Measurements from ENCODE around the gene FBXO27. TPM values are rescaled to one million over a fixed set of nuclear protein-coding genes. Genes with fewer than 3 reads are reported as not detected.
A peak's percentile ranks its signal among the peaks of the same experiment; 100 is the strongest.

FBXO27 gene
- 1 to 10 TPM; 5.1 to 7.2 TPM for total RNA-seq

GRCh38 chr19:39032063-39032918, at the start of gene FBXO27:
TSS of gene FBXO27 (minus strand) at chr19:39032549. CDS start at chr19:39032227, 322 bp downstream.
- Histone ChIP-seq H3K4me1 (peaks cover 0 to 24% of the 10 kb centered on the region in 2 donors), H3K36me3 (peaks cover 4% of the 10 kb centered on the region), H3K27ac (peak within 1 kb of the TSS; percentile 81 to 84), H3K4me3 (peak within 1 kb of the TSS; percentile 57 to 72), H3K9me3 (no peaks in the 10 kb centered on the region), H3K27me3 (no peaks in the 10 kb centered on the region)
- no peak for TF ChIP-seq CTCF (IDR thresholded peaks at IDR 0.05)
- no peak for DNase-seq (ENCODE audit: low spot score)

- no peak for DNase-seq (ENCODE audit: low spot score)
- no peaks in the 10 kb centered on the region for H3K9me3 ChIP-seq
- H3K4me3 ChIP-seq, result no peak overlapping the region
- H3K4me1 ChIP-seq, result peaks cover 0 to 16% of the 10 kb centered on the region in 2 donors
- no peaks in the 10 kb centered on the region for H3K36me3 ChIP-seq
- no peak overlapping the region for H3K27ac ChIP-seq
- TF ChIP-seq CTCF (IDR thresholded peaks at IDR 0.05), result no peak
- H3K27me3 ChIP-seq, result peaks cover 0 to 19% of the 10 kb centered on the region in 2 donors
Measured at GRCh38 chr19:39080431-39080830, 48.1 kb upstream of the FBXO27 start.

GRCh38 chr19:39078436-39079200, 46.3 kb upstream of the FBXO27 start:
- no peak for DNase-seq (ENCODE audit: low spot score)
- Histone ChIP-seq H3K27me3 (peaks cover 0 to 2% of the 10 kb centered on the region in 2 donors), H3K36me3 (no peaks in the 10 kb centered on the region), H3K9me3 (no peaks in the 10 kb centered on the region), H3K4me1 (peaks cover 0 to 8% of the 10 kb centered on the region in 2 donors), H3K27ac (no peak overlapping the region), H3K4me3 (no peak overlapping the region)
- no peak for TF ChIP-seq CTCF (IDR thresholded peaks at IDR 0.05)

- no peaks in the 10 kb centered on the region for H3K27me3 ChIP-seq
- H3K36me3 ChIP-seq, result no peaks in the 10 kb centered on the region
- H3K27ac ChIP-seq, result no peak overlapping the region
- H3K4me1 ChIP-seq, result no peaks in the 10 kb centered on the region
- TF ChIP-seq CTCF (IDR thresholded peaks at IDR 0.05), result no peak
- H3K9me3 ChIP-seq, result no peaks in the 10 kb centered on the region
- no peak overlapping the region for H3K4me3 ChIP-seq
- no peak for DNase-seq (ENCODE audit: low spot score)
Measured at GRCh38 chr19:39077323-39077722, 45.0 kb upstream of the FBXO27 start.

- TF ChIP-seq CTCF (IDR thresholded peaks at IDR 0.05), result no peak
- Histone ChIP-seq H3K4me3 (no peak overlapping the region), H3K36me3 (no peaks in the 10 kb centered on the region), H3K4me1 (no peaks in the 10 kb centered on the region), H3K9me3 (no peaks in the 10 kb centered on the region), H3K27ac (no peak overlapping the region), H3K27me3 (no peaks in the 10 kb centered on the region)
- no peak for DNase-seq (ENCODE audit: low spot score)
Measured at GRCh38 chr19:39074942-39075341, 42.6 kb upstream of the FBXO27 start.
